Activated T-cell treated with anti-CD3 and anti-CD28 coated beads for 48 hours (primary cell): ENCODE results near the gene IFI44L.
A peak's percentile ranks its signal among the peaks of the same experiment; 100 is the strongest.

Source experiments
- DNase-seq: peaks from one replicate; pipeline ENCODE4 v3.0.0-alpha.2; 2020; ENCODE audit warnings: low read depth

IFI44L gene

GRCh38 chr1:78641558-78641957 lies 21.3 kb downstream of the IFI44L start:
- DNase-seq = no peak

- DNase-seq = no peak
These were observed 25.5 kb downstream of the IFI44L start for GRCh38 chr1:78645723-78646122.

GRCh38 chr1:78647238-78647637 lies 27.0 kb downstream of the IFI44L start:
- no peak for DNase-seq

- DNase-seq = peak; percentile 38
These were observed 29.4 kb downstream of the IFI44L start, which contains the start of gene IFI44 for GRCh38 chr1:78649628-78650027. Gene IFI44 (plus strand): TSS chr1:78649831. CDS start chr1:78650196, 365 bp downstream.

- no peak for DNase-seq
These were observed 29.9 kb downstream of the IFI44L start for GRCh38 chr1:78650114-78650660.

- no peak for DNase-seq
These were observed 31.0 kb downstream of the IFI44L start for GRCh38 chr1:78651241-78651640.

- DNase-seq = no peak
These were observed 31.8 kb downstream of the IFI44L start for GRCh38 chr1:78652019-78652560.

- DNase-seq = no peak
These were observed 38.7 kb downstream of the IFI44L start for GRCh38 chr1:78658901-78659300.

- DNase-seq = no peak
These were observed 43.7 kb downstream of the IFI44L start for GRCh38 chr1:78663923-78664322.

- DNase-seq = no peak
These were observed 44.5 kb downstream of the IFI44L start for GRCh38 chr1:78664763-78665162.

GRCh38 chr1:78665809-78666208 lies 45.6 kb downstream of the IFI44L start:
- no peak for DNase-seq

- DNase-seq = no peak
These were observed 47.7 kb downstream of the IFI44L start for GRCh38 chr1:78667939-78668338.

- DNase-seq = no peak
These were observed 48.2 kb downstream of the IFI44L start for GRCh38 chr1:78668427-78668826.

- no peak for DNase-seq
These were observed 52.2 kb downstream of the IFI44L start for GRCh38 chr1:78672428-78672827.

GRCh38 chr1:78673120-78673519 lies 52.9 kb downstream of the IFI44L start:
- no peak for DNase-seq

GRCh38 chr1:78676347-78676982 lies 56.2 kb downstream of the IFI44L start:
- DNase-seq = no peak

- no peak for DNase-seq
These were observed 56.7 kb downstream of the IFI44L start for GRCh38 chr1:78676993-78677392.

GRCh38 chr1:78677788-78678187 lies 57.5 kb downstream of the IFI44L start:
- no peak for DNase-seq

GRCh38 chr1:78678324-78678723 lies 58.1 kb downstream of the IFI44L start:
- DNase-seq = no peak

GRCh38 chr1:78681265-78681664 lies 61.0 kb downstream of the IFI44L start:
- DNase-seq = no peak

GRCh38 chr1:78682496-78682895 lies 62.2 kb downstream of the IFI44L start:
- no peak for DNase-seq

GRCh38 chr1:78683079-78683478 lies 62.8 kb downstream of the IFI44L start:
- no peak for DNase-seq

GRCh38 chr1:78687315-78687714 lies 67.1 kb downstream of the IFI44L start:
- DNase-seq = no peak

- no peak for DNase-seq
These were observed 67.7 kb downstream of the IFI44L start for GRCh38 chr1:78687914-78688313.
